ENCODE data around the gene GGT1.
"Not testable (repeated sequence)": the region's sequence is repeated elsewhere in the genome, so short reads cannot be mapped to it uniquely, and the experiment has no call there.

- TF ChIP-seq CTCF (optimal IDR thresholded peaks at IDR 0.05 in 1 of 3, IDR thresholded peaks at IDR 0.05 in 1 of 3, conservative IDR thresholded peaks at IDR 0.05 in 1 of 3; ENCODE audit: extremely low read depth in 1 of 3, insufficient read depth in 2 of 3, low read length in 3 of 3); EZH2 (IDR thresholded peaks at IDR 0.05; ENCODE audit: low read length): not testable (repeated sequence)
Measured at GRCh38 chr22:24621244-24621643, 18.3 kb downstream of the GGT1 start.

Measured in keratinocyte (primary cell).